Endothelial cell (in vitro differentiated cells): ENCODE measurements around the gene RTP2. TPM values are rescaled to one million over a fixed set of nuclear protein-coding genes. Genes with fewer than 3 reads are reported as not detected.

ENCODE experiments used
- DNase-seq: peaks from one replicate; pipeline ENCODE4 v3.0.0; 2021; ENCODE audit warnings: low spot score
- H3K27ac Mint-ChIP-seq: one replicate; pipeline ENCODE4 v1.8.0; 2021; ENCODE audit warnings: mixed read lengths, inconsistent platforms; ENCODE audit not compliant: unreplicated experiment
- H3K27me3 Mint-ChIP-seq: one replicate; pipeline ENCODE4 v1.8.0; 2021; ENCODE audit warnings: mild to moderate bottlenecking, moderate library complexity, mixed read lengths, inconsistent platforms; ENCODE audit not compliant: unreplicated experiment
- H3K36me3 Mint-ChIP-seq: one replicate; pipeline ENCODE4 v1.8.0; 2021; ENCODE audit warnings: mild to moderate bottlenecking, low read depth, mixed read lengths, inconsistent platforms; ENCODE audit not compliant: unreplicated experiment
- H3K4me1 Mint-ChIP-seq: one replicate; pipeline ENCODE4 v1.8.0; 2021; ENCODE audit warnings: mild to moderate bottlenecking, mixed read lengths, inconsistent platforms; ENCODE audit not compliant: unreplicated experiment
- H3K4me3 Mint-ChIP-seq: one replicate; pipeline ENCODE4 v1.8.0; 2021; ENCODE audit warnings: mild to moderate bottlenecking, mixed read lengths, inconsistent platforms; ENCODE audit not compliant: unreplicated experiment
- H3K9me3 Mint-ChIP-seq: one replicate; pipeline ENCODE4 v1.8.0; 2021; ENCODE audit warnings: mixed read lengths, inconsistent platforms; ENCODE audit not compliant: unreplicated experiment
- total RNA-seq: library from RNA; stranded (reverse); fragmentation: NEBNext Ultra II Directional; extraction: Animal tissue kit (Norgen Biotek cat#: 25700); gene quantifications from one replicate; pipeline ENCODE4 v1.2.1, GENCODE V29; 2021; ENCODE audit not compliant: unreplicated experiment
- TF ChIP-seq, protein P1 (sequence below): fragments of 200-600 bp; sonication (generic); IDR thresholded peaks from one replicate; pipeline ENCODE4 v1.5.0; 2021; ENCODE audit warnings: antibody characterized with exemption; ENCODE audit not compliant: unreplicated experiment

RTP2 gene
- total RNA-seq, 1 donor from 2014 or later = not detected

GRCh38 chr3:187693431-187693830 is 8.9 kb downstream of the RTP2 start:
- no peak for DNase-seq
- Mint-ChIP-seq H3K36me3 (no peaks in the 10 kb centered on the region), H3K27me3 (peaks cover 7% of the 10 kb centered on the region), H3K4me3 (no peak overlapping the region), H3K4me1 (peaks cover 3% of the 10 kb centered on the region), H3K27ac (no peak overlapping the region), H3K9me3 (no peaks in the 10 kb centered on the region)
- TF ChIP-seq, protein P1, sequence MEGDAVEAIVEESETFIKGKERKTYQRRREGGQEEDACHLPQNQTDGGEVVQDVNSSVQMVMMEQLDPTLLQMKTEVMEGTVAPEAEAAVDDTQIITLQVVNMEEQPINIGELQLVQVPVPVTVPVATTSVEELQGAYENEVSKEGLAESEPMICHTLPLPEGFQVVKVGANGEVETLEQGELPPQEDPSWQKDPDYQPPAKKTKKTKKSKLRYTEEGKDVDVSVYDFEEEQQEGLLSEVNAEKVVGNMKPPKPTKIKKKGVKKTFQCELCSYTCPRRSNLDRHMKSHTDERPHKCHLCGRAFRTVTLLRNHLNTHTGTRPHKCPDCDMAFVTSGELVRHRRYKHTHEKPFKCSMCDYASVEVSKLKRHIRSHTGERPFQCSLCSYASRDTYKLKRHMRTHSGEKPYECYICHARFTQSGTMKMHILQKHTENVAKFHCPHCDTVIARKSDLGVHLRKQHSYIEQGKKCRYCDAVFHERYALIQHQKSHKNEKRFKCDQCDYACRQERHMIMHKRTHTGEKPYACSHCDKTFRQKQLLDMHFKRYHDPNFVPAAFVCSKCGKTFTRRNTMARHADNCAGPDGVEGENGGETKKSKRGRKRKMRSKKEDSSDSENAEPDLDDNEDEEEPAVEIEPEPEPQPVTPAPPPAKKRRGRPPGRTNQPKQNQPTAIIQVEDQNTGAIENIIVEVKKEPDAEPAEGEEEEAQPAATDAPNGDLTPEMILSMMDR = no peak

DNA sequence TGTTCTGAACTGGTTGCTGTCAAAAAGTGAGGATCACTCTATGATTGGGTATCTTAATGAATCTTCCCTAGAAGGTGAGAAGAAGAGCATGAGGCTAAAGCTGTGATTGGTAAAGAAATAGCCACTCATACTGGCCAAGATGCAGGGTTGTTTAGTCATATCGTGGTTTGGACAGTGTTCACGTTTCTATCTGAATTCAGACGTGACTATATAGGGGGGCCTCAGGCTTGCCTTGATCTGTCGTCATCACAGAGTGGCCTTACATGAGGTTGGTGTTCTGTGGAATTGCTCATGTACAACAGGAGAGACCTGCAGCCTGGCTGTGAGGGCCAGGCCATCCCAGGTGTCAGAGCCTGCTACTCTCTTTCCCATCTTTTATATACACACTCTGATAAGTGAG is 12.4 kb downstream of the RTP2 start:
- Mint-ChIP-seq H3K9me3 (no peaks in the 10 kb centered on the region), H3K27me3 (no peaks in the 10 kb centered on the region), H3K4me1 (no peaks in the 10 kb centered on the region), H3K27ac (no peak overlapping the region), H3K4me3 (no peak overlapping the region), H3K36me3 (no peaks in the 10 kb centered on the region)
- no peak for DNase-seq
- TF ChIP-seq, protein P1 = no peak

DNA sequence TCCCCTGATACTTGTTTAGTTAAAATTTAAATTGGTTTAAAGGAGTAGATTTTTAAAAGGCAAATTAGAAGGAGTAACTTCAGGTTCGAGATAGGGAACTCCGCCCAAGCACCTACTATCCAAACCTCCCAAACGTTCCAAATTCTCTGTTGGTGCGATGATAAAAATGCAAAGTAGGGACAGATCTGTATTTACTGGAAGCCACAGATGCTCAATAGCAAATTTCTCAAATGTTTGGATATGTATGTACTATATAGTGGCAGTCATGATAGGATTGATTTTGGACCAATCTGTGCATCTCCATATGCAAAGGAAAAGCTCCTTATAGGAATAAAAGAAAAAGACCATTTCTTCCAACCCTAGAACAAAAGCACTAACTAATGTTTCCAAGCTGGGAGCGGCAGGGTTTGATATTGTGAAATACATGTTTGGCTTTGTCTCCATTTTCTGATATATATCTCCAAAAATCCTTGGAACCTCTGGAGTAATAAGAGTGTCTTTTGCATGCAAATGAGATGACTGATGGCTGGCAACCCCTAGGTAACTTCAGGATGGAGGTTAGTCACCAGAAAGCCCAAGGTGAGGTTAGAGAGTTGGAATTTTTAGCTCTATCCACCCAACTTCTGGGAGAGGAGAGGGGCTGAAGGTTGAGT is 15.6 kb downstream of the RTP2 start:
- no peak overlapping the region for H3K27ac Mint-ChIP-seq
- no peaks in the 10 kb centered on the region for H3K36me3 Mint-ChIP-seq
- H3K4me1 Mint-ChIP-seq = no peaks in the 10 kb centered on the region
- no peaks in the 10 kb centered on the region for H3K9me3 Mint-ChIP-seq
- H3K4me3 Mint-ChIP-seq = no peak overlapping the region
- TF ChIP-seq, protein P1 = no peak
- H3K27me3 Mint-ChIP-seq = no peaks in the 10 kb centered on the region
- DNase-seq = no peak

- Mint-ChIP-seq H3K9me3 (no peaks in the 10 kb centered on the region), H3K36me3 (no peaks in the 10 kb centered on the region), H3K27ac (no peak overlapping the region), H3K4me1 (no peaks in the 10 kb centered on the region), H3K27me3 (no peaks in the 10 kb centered on the region), H3K4me3 (no peak overlapping the region)
- TF ChIP-seq, protein P1 = no peak
- no peak for DNase-seq
Measured at GRCh38 chr3:187685948-187686347, 16.4 kb downstream of the RTP2 start.

DNA sequence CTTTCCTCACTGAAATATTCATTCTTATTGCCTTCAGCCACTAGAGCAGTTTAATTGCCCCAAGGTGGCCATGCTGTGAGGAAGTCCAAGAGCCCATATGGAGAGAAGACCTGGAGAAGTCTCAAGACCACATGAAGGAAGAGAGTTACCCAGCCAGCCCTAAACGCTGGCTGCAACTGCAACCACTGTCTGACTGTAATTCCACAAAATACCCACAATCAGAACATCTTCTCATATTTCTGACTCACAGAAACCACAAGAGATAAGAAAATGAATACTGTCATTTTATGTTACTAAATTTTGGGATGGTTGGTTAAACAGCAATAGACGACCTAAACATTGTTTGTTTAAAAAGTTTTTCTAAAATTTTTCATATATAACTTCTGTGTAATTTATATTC is 17.5 kb downstream of the RTP2 start:
- Mint-ChIP-seq H3K36me3 (no peaks in the 10 kb centered on the region), H3K27me3 (peaks cover 1% of the 10 kb centered on the region), H3K27ac (no peak overlapping the region), H3K9me3 (no peaks in the 10 kb centered on the region), H3K4me3 (no peak overlapping the region), H3K4me1 (no peaks in the 10 kb centered on the region)
- TF ChIP-seq, protein P1 = no peak
- DNase-seq = no peak
